Kidney (tissue), 14 donors: ENCODE measurements around the gene TRAF3IP1. TPM values are rescaled to one million over a fixed set of nuclear protein-coding genes. Genes with fewer than 3 reads are reported as not detected.

Experiments
- DNase-seq, 5 donors: peaks; one replicate each; pipeline ENCODE4 v3.0.0-alpha.2; 2013 to 2020
- FAIRE-seq: peaks from 2 replicates; lab custom pipeline; 2012; peaks lifted over from hg19 to GRCh38; lab: Jason Lieb, UNC
- H3K27ac ChIP-seq, 2 donors: one replicate each; pipeline ENCODE4 v1.7.0; 2013; ENCODE audit warnings: low read depth in 2 of 2, low read length in 2 of 2, inconsistent platforms in 1 of 2
- H3K27me3 ChIP-seq: one replicate; pipeline ENCODE4 v1.7.1; 2013; ENCODE audit warnings: low read length, inconsistent platforms; ENCODE audit not compliant: control insufficient read depth, insufficient read depth
- H3K36me3 ChIP-seq, 3 donors: one replicate each; pipeline versions ENCODE4 v1.7.0 to v1.7.1; 2013; ENCODE audit warnings: low read length in 3 of 3, control low read depth in 1 of 3, inconsistent platforms in 1 of 3; ENCODE audit not compliant: insufficient read depth in 3 of 3, control insufficient read depth in 2 of 3
- H3K4me1 ChIP-seq, 3 donors: one replicate each; pipeline versions ENCODE4 v1.7.0 to v1.7.1; 2013; ENCODE audit warnings: low read length in 3 of 3, inconsistent platforms in 1 of 3, low read depth in 1 of 3; ENCODE audit not compliant: control insufficient read depth in 2 of 3, insufficient read depth in 2 of 3
- H3K4me3 ChIP-seq, 3 donors: one replicate each; pipeline versions ENCODE4 v1.7.0 to v1.8.1; 2013; ENCODE audit warnings: low read length in 3 of 3, control low read depth in 1 of 3, inconsistent platforms in 1 of 3
- H3K9ac ChIP-seq, 3 donors: one replicate each; pipeline versions ENCODE4 v1.7.0 to v1.7.1; 2013; ENCODE audit warnings: low read length in 3 of 3, control low read depth in 1 of 3, inconsistent platforms in 1 of 3
- H3K9me3 ChIP-seq, 3 donors: one replicate each; pipeline versions ENCODE4 v1.7.0 to v1.7.1; 2013; ENCODE audit warnings: low read length in 3 of 3, control low read depth in 1 of 3, inconsistent platforms in 1 of 3; ENCODE audit not compliant: control insufficient read depth in 2 of 3, insufficient read depth in 1 of 3
- CTCF ChIP-seq: IDR thresholded peaks from 3 replicates; pipeline ENCODE4 v1.5.1; 2012; ENCODE audit warnings: mild to moderate bottlenecking, moderate library complexity, borderline replicate concordance; ENCODE audit not compliant: insufficient read depth; ENCODE audit errors: extremely low read depth
- intact Hi-C: fragments of 100-400 bp; cut with DNase I; formaldehyde crosslinking; loops from one replicate; pipeline ENCODE4 v1.11.1; 2022
- polyA plus RNA-seq: library from polyadenylated mRNA; stranded (reverse); fragments of 350-450 nt; fragmentation: Illumina TruSeq; extraction: RNeasy Lipid Tissue Mini Kit (QIAGEN cat#74804); gene quantifications from one replicate; pipeline ENCODE4 v1.2.3, GENCODE V29; 2014; ENCODE audit warnings: low read depth, low replicate concordance; ENCODE audit not compliant: insufficient read depth
- total RNA-seq: library from RNA; stranded (reverse); fragmentation: NEBNext Ultra II Directional; extraction: Animal tissue kit (Norgen Biotek cat#: 25700); gene quantifications from one replicate; pipeline ENCODE4 v1.2.1, GENCODE V29; 2021
- donor health status: control.
- donor health status: control.
- donor health status: control.
- donor health status: control.
- donor health status: control.
- donor health status: DM: yes; HTN: yes; CAD: no.
- donor health status: Normal renal cell carcinoma (clear cell type).

Gene TRAF3IP1
- total and polyA plus RNA-seq, 2 donors from 2014 or later, result 6.4 to 24.2 TPM

GRCh38 chr2:238351315-238351714 lies 31.0 kb downstream of the TRAF3IP1 start:
- Histone ChIP-seq H3K9ac (no peak overlapping the region), H3K27ac (no peak overlapping the region), H3K4me3 (no peak overlapping the region), H3K9me3 (no peaks in the 10 kb centered on the region), H3K27me3 (no peaks in the 10 kb centered on the region), H3K36me3 (peaks cover 2 to 44% (median 7%) of the 10 kb centered on the region in 3 donors), H3K4me1 (no peaks in the 10 kb centered on the region)
- intact Hi-C loops, result no loop called here
- DNase-seq, result no peak
- TF ChIP-seq CTCF, result no peak
- FAIRE-seq, result no peak

- intact Hi-C loops, result no loop called here
These were observed 32.0 kb downstream of the TRAF3IP1 start for GRCh38 chr2:238352361-238352760.

GRCh38 chr2:238358769-238359168 lies 38.5 kb downstream of the TRAF3IP1 start:
- DNase-seq (no peak), FAIRE-seq (no peak)
- TF ChIP-seq CTCF, result no peak
- intact Hi-C loops, result no loop called here
- Histone ChIP-seq H3K9me3 (no peaks in the 10 kb centered on the region), H3K27me3 (no peaks in the 10 kb centered on the region), H3K9ac (no peak overlapping the region), H3K36me3 (peaks cover 4 to 11% (median 5%) of the 10 kb centered on the region in 3 donors), H3K4me1 (no peaks in the 10 kb centered on the region), H3K4me3 (no peak overlapping the region), H3K27ac (no peak overlapping the region)

More at GRCh38 chr2:238352361-238352760, 32.0 kb downstream of the TRAF3IP1 start:
- no peak for TF ChIP-seq CTCF
- no peaks in the 10 kb centered on the region for H3K9me3 ChIP-seq
- H3K9ac ChIP-seq, result no peak overlapping the region
- H3K27ac ChIP-seq, result no peak overlapping the region
- no peak overlapping the region for H3K4me3 ChIP-seq
- H3K36me3 ChIP-seq, result peaks cover 2 to 44% (median 7%) of the 10 kb centered on the region in 3 donors
- H3K4me1 ChIP-seq, result no peaks in the 10 kb centered on the region
- no peak for FAIRE-seq
- H3K27me3 ChIP-seq, result no peaks in the 10 kb centered on the region
- DNase-seq, result no peak

GRCh38 chr2:238359403-238359802 lies 39.1 kb downstream of the TRAF3IP1 start:
- H3K36me3 ChIP-seq, result peaks cover 4 to 8% (median 5%) of the 10 kb centered on the region in 3 donors
- no peaks in the 10 kb centered on the region for H3K27me3 ChIP-seq
- FAIRE-seq, result no peak
- no peak overlapping the region for H3K4me3 ChIP-seq
- no peaks in the 10 kb centered on the region for H3K9me3 ChIP-seq
- TF ChIP-seq CTCF, result no peak
- H3K4me1 ChIP-seq, result no peaks in the 10 kb centered on the region
- H3K27ac ChIP-seq, result no peak overlapping the region
- no peak for DNase-seq
- no peak overlapping the region for H3K9ac ChIP-seq
- intact Hi-C loops, result no loop called here
